DOHH2 (cell line): ENCODE results near the gene SH3RF3.

Experiments used
- CTCF ChIP-seq: fragments of 200-600 bp; sonication (generic); IDR thresholded peaks from one replicate; pipeline ENCODE4 v1.5.1; 2014; ENCODE audit warnings: antibody characterized with exemption, mild to moderate bottlenecking, low read depth, low read length; ENCODE audit not compliant: poor library complexity, severe bottlenecking
- EZH2phosphoT487 ChIP-seq: fragments of 200-600 bp; sonication (generic); IDR thresholded peaks from 2 replicates; pipeline ENCODE4 v1.6.1; 2017; ENCODE audit warnings: borderline replicate concordance, mild to moderate bottlenecking, antibody characterized with exemption, low read length, moderate library complexity, mixed read lengths

- TF ChIP-seq CTCF (no peak), EZH2phosphoT487 (no peak)
Observed at GRCh38 chr2:109196081-109196875, 67.3 kb downstream of the SH3RF3 start.
